HepG2 (cell line): ENCODE data around the gene SLC2A5.
"Not testable (repeated sequence)": the region's sequence is repeated elsewhere in the genome, so short reads cannot be mapped to it uniquely, and the experiment has no call there.

Source experiments
- BRCA1 ChIP-seq: sonication (generic); formaldehyde crosslinking; IDR thresholded peaks from 2 replicates; pipeline ENCODE4 v1.4.0; 2020; ENCODE audit warnings: missing genetic modification reagents
- CBFB ChIP-seq: sonication (generic); formaldehyde crosslinking; IDR thresholded peaks from 2 replicates; pipeline ENCODE4 v1.4.0; 2020; ENCODE audit warnings: missing genetic modification reagents
- ETV6 ChIP-seq: sonication (generic); formaldehyde crosslinking; conservative IDR thresholded peaks from 2 replicates; pipeline ENCODE4 v1.4.0; 2020; ENCODE audit warnings: missing genetic modification reagents
- ISX ChIP-seq: sonication (generic); formaldehyde crosslinking; conservative IDR thresholded peaks from 2 replicates; pipeline ENCODE4 v1.5.0; 2020; ENCODE audit warnings: missing genetic modification reagents
- MAX ChIP-seq: IDR thresholded peaks from 2 replicates; pipeline ENCODE4 v1.6.1; 2012; ENCODE audit warnings: inconsistent platforms
- MLX ChIP-seq: IDR thresholded peaks from 2 replicates; pipeline ENCODE4 v1.6.1; 2016
- MXI1 ChIP-seq: IDR thresholded peaks from 3 replicates; pipeline ENCODE4 v1.6.1; 2012; ENCODE audit warnings: low read depth, low read length, inconsistent platforms, borderline replicate concordance
- POLR2AphosphoS5 ChIP-seq: IDR thresholded peaks from 2 replicates; pipeline ENCODE4 v1.6.1; 2012; ENCODE audit warnings: low read depth, low read length
- SMC3 ChIP-seq: IDR thresholded peaks from 2 replicates; pipeline ENCODE4 v1.6.1; 2011; ENCODE audit warnings: low read length, improper control_type of control experiment
- ZNF383 ChIP-seq: sonication (generic); formaldehyde crosslinking; IDR thresholded peaks from 2 replicates; pipeline ENCODE4 v1.4.0; 2020; ENCODE audit warnings: missing genetic modification reagents, mild to moderate bottlenecking, borderline replicate concordance
- ZNF773 ChIP-seq: sonication (generic); formaldehyde crosslinking; IDR thresholded peaks from 2 replicates; pipeline ENCODE4 v1.4.0; 2020; ENCODE audit warnings: missing genetic modification reagents, borderline replicate concordance

GRCh38 chr1:8993962-8994675, 75.3 kb downstream of the SLC2A5 start:
- TF ChIP-seq ZNF773; ETV6 (CRISPR knock-in tag); POLR2AphosphoS5; MXI1; SMC3; MAX; ISX (CRISPR knock-in tag); ZNF383; CBFB (CRISPR knock-in tag); BRCA1: not testable (repeated sequence)
- TF ChIP-seq MLX (CRISPR knock-in tag) = 0 out of 2 replicates have a peak, but pooled peaks have one; percentile 35
